ENCODE data around the gene WWOX.

- TF ChIP-seq REST (IDR thresholded peaks at IDR 0.05; ENCODE audit: insufficient read depth in 1 of 2, low read depth in 2 of 2, low read length in 2 of 2) (no peak), TAF1 (IDR thresholded peaks at IDR 0.05; ENCODE audit: borderline replicate concordance, insufficient read depth, low read length) (no peak), POLR2AphosphoS5 (IDR thresholded peaks at IDR 0.05; ENCODE audit: low read depth, low read length) (no peak)
Observed at GRCh38 chr16:78303946-78304345, 204.5 kb downstream of the WWOX start.
